Naive thymus-derived CD8-positive, alpha-beta T cell (primary cell): ENCODE measurements around the gene MELK. TPM values are rescaled to one million over a fixed set of nuclear protein-coding genes. Genes with fewer than 3 reads are reported as not detected.
A peak's percentile ranks its signal among the peaks of the same experiment; 100 is the strongest.
"Not testable (repeated sequence)": the region's sequence is repeated elsewhere in the genome, so short reads cannot be mapped to it uniquely, and the experiment has no call there.

Experiments
- ATAC-seq, 2 donors: fragments of 150-1000 bp; cut with Tn5 transposase in 1 of 2; sonication (Bioruptor Pico), chemical (Tn5 transposase) in 1 of 2; 1 replicate in 1 of 2; 2 replicates in 1 of 2; pipeline ENCODE4 v1.10.0; 2021; ENCODE audit warnings: mild to moderate bottlenecking in 2 of 2, moderate library complexity in 2 of 2
- POLR2A ChIA-PET: fragments of 350-600 bp; sonication (Branson Sonifier 250); formaldehyde crosslinking; loops from one replicate; lab custom pipeline; 2021; ENCODE audit warnings: antibody characterized with exemption; lab: Charles Lee
- DNase-seq, 10 donors: peaks; one replicate each; pipeline versions ENCODE4 v3.0.0 to v3.0.0-alpha.2; 2020 to 2022
- H3K27ac Mint-ChIP-seq, 10 donors: one replicate each; pipeline ENCODE4 v1.8.0; 2020 to 2022; ENCODE audit warnings: mild to moderate bottlenecking in 10 of 10, mixed read lengths in 10 of 10, moderate library complexity in 4 of 10, inconsistent platforms in 1 of 10
- H3K27me3 Mint-ChIP-seq, 5 donors: one replicate each; pipeline ENCODE4 v1.8.0; 2021 to 2022; ENCODE audit warnings: mixed read lengths in 5 of 5
- H3K36me3 Mint-ChIP-seq, 3 donors: one replicate each; pipeline ENCODE4 v1.8.0; 2020 to 2022; ENCODE audit warnings: mixed read lengths in 3 of 3, mild to moderate bottlenecking in 2 of 3, inconsistent platforms in 1 of 3
- H3K4me1 Mint-ChIP-seq, 4 donors: one replicate each; pipeline ENCODE4 v1.8.0; 2021 to 2022; ENCODE audit warnings: mixed read lengths in 4 of 4
- H3K4me3 Mint-ChIP-seq, 10 donors: one replicate each; pipeline ENCODE4 v1.8.0; 2020 to 2022; ENCODE audit warnings: mild to moderate bottlenecking in 10 of 10, mixed read lengths in 10 of 10, moderate library complexity in 6 of 10, inconsistent platforms in 1 of 10
- H3K9me3 Mint-ChIP-seq, 9 donors: one replicate each; pipeline ENCODE4 v1.8.0; 2020 to 2022; ENCODE audit warnings: mixed read lengths in 9 of 9, mild to moderate bottlenecking in 3 of 9, inconsistent platforms in 1 of 9, moderate library complexity in 1 of 9
- polyA plus RNA-seq, 3 donors: library from polyadenylated mRNA; unstranded; fragments of 300-500 nt; fragmentation: Illumina TruSeq; gene quantifications; one replicate each; pipeline ENCODE4 v1.2.3, GENCODE V29; 2021
- total RNA-seq, 8 experiments: library from RNA in 2 of 8; stranded (reverse) in 2 of 8; gene quantifications; one replicate each; pipeline ENCODE4 v1.2.3 and lab custom pipeline; 2021 to 2026

Gene MELK
- total RNA-seq (not detected), polyA plus RNA-seq (not detected), total RNA-seq (lab: John Stamatoyannopoulos, UW) (0 to 1.2 (median 0.48) reads per million in 6 experiments)

DNA sequence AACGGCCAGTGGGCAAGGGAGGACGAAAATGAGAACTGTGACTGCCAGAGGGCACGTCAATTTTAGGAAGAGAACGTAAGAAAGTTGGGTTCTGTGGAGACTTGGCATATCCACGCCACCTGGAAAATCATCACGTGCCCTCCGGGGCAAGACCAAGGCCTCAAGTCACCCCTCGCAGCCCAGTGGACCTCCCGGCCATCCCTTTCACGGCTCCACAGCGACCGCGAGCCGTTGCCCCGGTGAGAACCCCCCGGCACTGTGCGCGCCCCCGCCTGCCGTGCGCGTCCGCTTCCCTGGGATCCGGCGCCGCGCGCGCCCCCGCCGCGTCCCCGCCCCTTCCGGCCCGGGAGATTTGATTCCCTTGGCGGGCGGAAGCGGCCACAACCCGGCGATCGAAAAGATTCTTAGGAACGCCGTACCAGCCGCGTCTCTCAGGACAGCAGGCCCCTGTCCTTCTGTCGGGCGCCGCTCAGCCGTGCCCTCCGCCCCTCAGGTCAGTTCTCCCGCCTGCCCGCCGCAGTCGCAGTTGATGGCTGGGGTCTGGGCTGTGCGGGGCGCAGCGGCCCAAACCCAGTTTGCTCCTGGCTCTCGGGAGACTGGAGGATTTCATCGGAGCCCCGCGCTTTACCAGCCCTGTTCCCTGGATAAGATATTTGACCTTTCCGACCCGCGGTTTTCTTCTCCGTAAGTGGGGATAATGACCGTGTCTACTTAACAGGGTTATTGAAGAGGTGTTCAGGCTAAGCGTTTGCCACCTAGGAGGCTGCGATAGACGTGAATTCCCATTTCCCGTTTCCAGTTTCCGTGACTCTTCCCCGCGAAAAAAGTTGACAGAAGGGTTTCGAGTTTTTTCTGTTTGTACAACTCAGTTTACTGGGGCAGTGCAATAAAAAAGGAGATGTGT lies at the start of gene MELK:
Gene MELK (plus strand): TSS at position 381 of the 904 bp plus-strand sequence. CDS start 8,787 bp downstream, outside the sequence.
- H3K4me1 Mint-ChIP-seq = peaks cover 1 to 16% (median 12%) of the 10 kb centered on the region in 4 donors
- H3K36me3 Mint-ChIP-seq = no peaks in the 10 kb centered on the region
- POLR2A ChIA-PET = no interaction called here
- H3K4me3 Mint-ChIP-seq = peak within 1 kb of the TSS; percentile 82 to 92 (median 90)
- H3K9me3 Mint-ChIP-seq = no peaks in the 10 kb centered on the region
- peak; percentile 85 to 88 for ATAC-seq
- peak within 1 kb of the TSS; percentile 53 to 94 (median 84) for H3K27ac Mint-ChIP-seq
- DNase-seq = peak; percentile 68 to 88 (median 83)
- peaks cover 0 to 9% (median 2%) of the 10 kb centered on the region in 5 donors for H3K27me3 Mint-ChIP-seq

DNA sequence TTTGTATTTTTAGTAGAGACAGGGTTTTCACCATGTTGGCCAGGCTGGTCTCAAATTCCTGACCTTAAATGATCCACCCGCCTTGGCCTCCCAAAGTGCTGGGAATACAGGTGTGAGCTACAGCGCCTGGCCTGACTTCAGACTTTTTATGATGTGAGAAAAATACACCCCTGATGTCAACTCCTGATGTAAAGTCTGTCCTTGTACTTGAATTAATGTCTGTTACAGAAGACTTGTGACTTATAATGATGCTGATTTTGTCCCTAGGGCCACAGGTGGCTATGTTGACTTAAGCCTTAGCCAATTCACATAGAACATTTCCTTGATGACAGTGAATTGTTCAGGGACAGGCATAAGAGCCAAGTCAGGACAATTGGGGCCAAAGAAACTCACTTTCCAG lies 42.5 kb upstream of the MELK start:
- POLR2A ChIA-PET = no interaction called here
- ATAC-seq = no peak
- H3K4me3 Mint-ChIP-seq = no peak overlapping the region

DNA sequence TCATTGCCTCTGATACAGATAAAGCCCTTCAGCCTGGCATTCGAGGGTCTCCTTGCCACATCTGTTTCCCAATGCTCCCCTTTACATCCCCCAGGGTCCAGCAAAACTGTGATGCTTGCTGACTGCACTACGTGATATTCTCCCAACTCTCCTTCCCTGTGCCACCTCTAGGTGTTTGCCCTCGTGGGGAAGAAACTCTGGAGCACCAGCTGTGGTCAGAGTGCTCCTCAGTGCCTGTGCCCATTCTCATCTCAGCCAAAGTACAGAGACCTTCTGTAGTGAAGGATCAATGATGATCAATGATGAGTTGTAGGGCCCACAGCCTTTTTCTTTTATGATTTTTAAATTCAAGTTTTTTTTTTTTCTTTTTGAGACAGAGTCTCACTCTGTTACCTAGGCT lies 40.3 kb upstream of the MELK start:
- no peak for ATAC-seq
- POLR2A ChIA-PET = no interaction called here

More for the DNA sequence above, 42.5 kb upstream of the MELK start:
- H3K27ac Mint-ChIP-seq = no peak overlapping the region
- H3K36me3 Mint-ChIP-seq = peaks cover 0 to 3% (median 0%) of the 10 kb centered on the region in 3 donors
- peaks cover 0 to 6% (median 1%) of the 10 kb centered on the region in 4 donors for H3K4me1 Mint-ChIP-seq
- H3K27me3 Mint-ChIP-seq = peaks cover 0 to 1% (median 0%) of the 10 kb centered on the region in 5 donors
- DNase-seq = no peak
- H3K9me3 Mint-ChIP-seq = peaks cover 0 to 3% (median 0%) of the 10 kb centered on the region in 9 donors

DNA sequence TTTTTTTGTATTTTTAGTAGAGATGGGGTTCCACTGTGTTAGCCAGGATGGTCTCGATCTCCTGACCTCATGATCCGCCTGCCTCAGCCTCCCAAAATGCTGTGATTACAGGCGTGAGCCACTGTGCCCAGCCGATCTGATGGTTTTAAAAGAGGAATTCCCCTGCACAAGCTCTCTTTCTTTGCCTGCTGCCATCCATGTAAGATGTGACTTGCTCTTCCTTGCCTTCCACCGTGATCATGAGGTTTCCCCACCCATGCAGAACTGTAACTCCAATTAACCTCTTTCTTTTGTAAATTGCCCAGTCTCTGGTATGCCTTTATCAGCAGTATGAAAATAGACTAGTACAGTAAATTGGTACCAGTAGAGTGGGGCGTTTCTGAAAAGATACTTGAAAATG lies 39.0 kb upstream of the MELK start:
- DNase-seq, H3K4me3 Mint-ChIP-seq, H3K27ac Mint-ChIP-seq, H3K36me3 Mint-ChIP-seq, H3K9me3 Mint-ChIP-seq, H3K27me3 Mint-ChIP-seq, H3K4me1 Mint-ChIP-seq, ATAC-seq, POLR2A ChIA-PET: not testable (repeated sequence)

More for the DNA sequence above, 40.3 kb upstream of the MELK start:
- DNase-seq = no peak
- Mint-ChIP-seq H3K4me3 (no peak overlapping the region), H3K9me3 (peaks cover 0 to 3% (median 0%) of the 10 kb centered on the region in 9 donors), H3K27me3 (peaks cover 0 to 1% (median 0%) of the 10 kb centered on the region in 5 donors), H3K36me3 (peaks cover 0 to 3% (median 0%) of the 10 kb centered on the region in 3 donors), H3K4me1 (peaks cover 0 to 6% (median 1%) of the 10 kb centered on the region in 4 donors), H3K27ac (peak overlapping the region in 1 of 10 donors; percentile 48)

DNA sequence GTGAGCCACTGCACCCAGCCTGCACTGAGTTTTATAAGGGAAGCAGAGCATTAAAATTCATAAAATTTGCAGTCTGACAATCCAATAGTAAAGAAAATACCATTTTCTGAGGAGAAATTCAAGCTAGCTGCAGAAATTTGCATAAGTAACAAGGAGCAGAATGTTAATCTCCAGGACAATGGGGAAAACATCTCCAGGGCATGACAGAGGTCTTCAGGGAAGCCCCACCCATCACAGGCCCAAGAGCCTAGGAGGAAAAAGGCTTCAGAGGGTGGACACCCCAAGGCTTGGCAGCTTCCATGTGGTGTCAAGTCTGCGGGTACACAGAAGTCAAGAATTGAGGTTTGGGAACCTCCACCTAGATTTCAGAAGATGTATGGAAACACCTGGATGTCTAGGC lies 37.6 kb upstream of the MELK start:
- peak overlapping the region in 1 of 10 donors; percentile 65 for H3K27ac Mint-ChIP-seq
- H3K4me1 Mint-ChIP-seq = peaks cover 0 to 6% (median 1%) of the 10 kb centered on the region in 4 donors
- ATAC-seq = no peak

GRCh38 chr9:36537861-36538260 lies 34.8 kb upstream of the MELK start:
- ATAC-seq = no peak
- POLR2A ChIA-PET = no interaction called here

More for the DNA sequence above, 37.6 kb upstream of the MELK start:
- DNase-seq = no peak
- H3K27me3 Mint-ChIP-seq = no peaks in the 10 kb centered on the region
- POLR2A ChIA-PET = no interaction called here
- H3K9me3 Mint-ChIP-seq = peaks cover 0 to 3% (median 0%) of the 10 kb centered on the region in 9 donors
- peaks cover 0 to 3% (median 0%) of the 10 kb centered on the region in 3 donors for H3K36me3 Mint-ChIP-seq
- no peak overlapping the region for H3K4me3 Mint-ChIP-seq

DNA sequence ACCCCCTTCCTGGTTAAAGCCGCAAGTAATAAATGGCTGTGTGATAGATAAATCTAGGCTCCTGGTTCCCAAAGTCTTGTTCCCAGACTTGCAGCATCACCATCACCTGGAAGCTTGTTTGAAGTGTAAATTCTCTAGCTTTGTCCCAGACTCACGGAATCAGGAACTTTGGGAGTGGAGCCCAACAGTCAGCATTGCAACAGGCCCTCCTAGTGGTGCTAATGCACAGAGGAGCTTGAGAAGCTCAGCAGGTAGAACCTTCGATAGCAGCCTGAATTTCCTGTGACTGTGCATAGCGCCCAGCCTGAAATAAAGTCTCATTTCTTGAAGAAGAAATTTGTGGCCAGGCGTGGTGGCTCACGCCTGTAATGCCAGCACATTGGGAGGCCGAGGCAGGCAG lies 30.3 kb upstream of the MELK start:
- H3K4me3 Mint-ChIP-seq = no peak overlapping the region
- DNase-seq = no peak
- no peaks in the 10 kb centered on the region for H3K36me3 Mint-ChIP-seq
- no peaks in the 10 kb centered on the region for H3K4me1 Mint-ChIP-seq
- H3K9me3 Mint-ChIP-seq = no peaks in the 10 kb centered on the region
- POLR2A ChIA-PET = no interaction called here
- ATAC-seq = no peak
- no peaks in the 10 kb centered on the region for H3K27me3 Mint-ChIP-seq
- no peak overlapping the region for H3K27ac Mint-ChIP-seq

More at GRCh38 chr9:36537861-36538260, 34.8 kb upstream of the MELK start:
- no peaks in the 10 kb centered on the region for H3K27me3 Mint-ChIP-seq
- peaks cover 0 to 3% (median 0%) of the 10 kb centered on the region in 9 donors for H3K9me3 Mint-ChIP-seq
- peak overlapping the region in 1 of 10 donors; percentile 2 for H3K27ac Mint-ChIP-seq
- H3K36me3 Mint-ChIP-seq = peaks cover 0 to 3% (median 0%) of the 10 kb centered on the region in 3 donors
- no peak overlapping the region for H3K4me3 Mint-ChIP-seq
- H3K4me1 Mint-ChIP-seq = no peaks in the 10 kb centered on the region
- DNase-seq = no peak

- Mint-ChIP-seq H3K27me3 (no peaks in the 10 kb centered on the region), H3K4me3 (no peak overlapping the region), H3K9me3 (no peaks in the 10 kb centered on the region), H3K27ac (no peak overlapping the region), H3K36me3 (no peaks in the 10 kb centered on the region), H3K4me1 (no peaks in the 10 kb centered on the region)
- DNase-seq (no peak), ATAC-seq (no peak)
- POLR2A ChIA-PET = no interaction called here
Measured at GRCh38 chr9:36543916-36544315, 28.8 kb upstream of the MELK start.

DNA sequence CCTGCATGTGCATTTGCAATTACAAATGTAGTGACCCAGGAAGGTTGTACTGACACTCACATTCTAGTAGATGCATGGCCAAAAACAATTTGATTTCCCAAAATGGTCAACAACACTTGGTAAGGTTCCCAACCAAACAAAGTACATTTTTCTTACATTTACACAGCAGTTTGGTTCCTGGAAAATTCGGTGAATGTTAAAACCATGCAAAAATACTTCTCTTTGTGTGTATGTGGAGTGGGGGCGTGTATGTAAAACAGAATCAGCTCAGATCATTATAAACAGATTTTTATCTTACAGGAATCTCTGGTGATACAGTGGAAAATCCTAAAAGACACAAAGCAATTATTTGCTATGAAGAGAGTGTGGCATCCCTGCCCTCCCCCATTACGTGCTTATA lies 25.1 kb upstream of the MELK start:
- ATAC-seq = no peak
- Mint-ChIP-seq H3K4me3 (no peak overlapping the region), H3K27ac (no peak overlapping the region), H3K4me1 (no peaks in the 10 kb centered on the region), H3K36me3 (no peaks in the 10 kb centered on the region), H3K9me3 (no peaks in the 10 kb centered on the region), H3K27me3 (no peaks in the 10 kb centered on the region)
- DNase-seq = no peak
- POLR2A ChIA-PET = no interaction called here

DNA sequence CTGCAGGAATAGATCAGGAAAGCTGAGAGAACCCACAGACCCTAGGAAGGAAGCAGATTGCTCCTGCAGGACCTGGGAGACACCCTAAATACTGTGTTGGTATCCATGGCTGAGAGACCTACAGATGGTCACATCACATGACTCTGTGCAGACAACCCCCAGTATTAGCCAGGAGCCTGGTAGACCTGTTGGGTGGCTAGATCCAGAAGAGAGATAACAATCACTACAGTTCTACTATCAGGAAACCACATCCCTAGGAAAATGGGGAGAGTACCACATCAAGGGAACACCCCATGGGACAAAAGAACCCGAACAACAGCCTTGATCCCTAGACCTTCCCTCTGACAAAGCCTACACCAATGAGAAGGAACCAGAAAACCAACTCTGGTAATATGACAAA lies 24.2 kb upstream of the MELK start:
- Mint-ChIP-seq H3K9me3 (no peaks in the 10 kb centered on the region), H3K36me3 (no peaks in the 10 kb centered on the region), H3K27me3 (no peaks in the 10 kb centered on the region), H3K27ac (no peak overlapping the region), H3K4me1 (no peaks in the 10 kb centered on the region), H3K4me3 (no peak overlapping the region)
- ATAC-seq = no peak
- POLR2A ChIA-PET = interaction anchor here (0.5 to 0.6 kb wide), 2 partner anchors 10 to 26 kb away, joined by 3 read pairs; no protein-coding TSS in a partner anchor
- DNase-seq = no peak

- DNase-seq (no peak), ATAC-seq (no peak)
- POLR2A ChIA-PET = interaction anchor here (1.0 to 1.1 kb wide), 2 partner anchors 62 to 121 kb away, joined by 3 to 6 read pairs; no protein-coding TSS in a partner anchor
- Mint-ChIP-seq H3K4me3 (no peak overlapping the region), H3K4me1 (no peaks in the 10 kb centered on the region), H3K36me3 (no peaks in the 10 kb centered on the region), H3K9me3 (no peaks in the 10 kb centered on the region), H3K27me3 (no peaks in the 10 kb centered on the region), H3K27ac (no peak overlapping the region)
Measured at GRCh38 chr9:36550135-36550534, 22.6 kb upstream of the MELK start.

DNA sequence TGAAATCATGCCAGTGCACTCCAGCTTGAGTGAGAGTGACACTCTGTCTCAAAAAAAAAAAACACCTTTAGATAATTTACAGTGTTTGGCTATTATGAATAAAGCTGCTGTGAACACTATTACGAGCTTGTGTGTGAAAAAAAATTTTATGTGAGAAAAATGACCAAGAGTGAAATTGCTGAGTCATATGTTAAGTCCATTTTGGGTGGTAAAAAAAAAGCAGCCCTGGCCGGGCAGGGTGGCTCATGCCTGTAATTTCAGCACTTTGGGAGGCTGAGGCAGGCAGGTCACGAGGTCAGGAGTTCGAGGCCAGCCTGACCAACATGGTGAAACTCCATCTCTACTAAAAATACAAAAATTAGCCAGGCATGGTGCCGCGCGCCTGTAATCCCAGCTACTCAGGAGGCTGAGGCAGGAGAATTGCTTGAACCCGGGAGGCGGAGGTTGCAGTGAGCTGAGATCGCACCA lies 22.0 kb upstream of the MELK start:
- ATAC-seq = not testable (repeated sequence)
- POLR2A ChIA-PET = interaction anchor here (1.0 kb wide), 1 partner anchor 63 kb away, joined by 3 read pairs; no protein-coding TSS in a partner anchor

DNA sequence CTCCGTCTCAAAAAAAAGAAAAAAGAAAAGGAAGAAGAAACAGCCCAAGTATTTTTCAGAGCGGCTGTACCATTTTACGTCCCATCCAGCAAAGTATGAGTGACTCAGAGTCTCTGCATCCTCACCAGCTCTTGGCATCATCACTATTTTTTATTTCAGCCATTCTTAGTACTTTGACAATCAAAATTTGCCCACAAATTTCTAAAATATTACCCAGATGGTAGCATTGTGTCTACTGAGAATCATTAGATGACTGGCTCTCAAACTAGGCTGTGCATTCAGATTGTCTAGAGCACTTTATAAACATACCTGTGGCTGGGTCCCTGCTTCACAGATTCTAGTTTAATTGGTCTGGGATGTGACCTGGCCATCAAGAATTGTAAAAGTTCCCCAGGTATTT lies 21.6 kb upstream of the MELK start:
- peaks cover 1 to 7% (median 3%) of the 10 kb centered on the region in 4 donors for H3K4me1 Mint-ChIP-seq
- H3K9me3 Mint-ChIP-seq = no peaks in the 10 kb centered on the region
- H3K27ac Mint-ChIP-seq = no peak overlapping the region
- H3K36me3 Mint-ChIP-seq = no peaks in the 10 kb centered on the region
- DNase-seq (no peak), ATAC-seq (no peak)
- H3K27me3 Mint-ChIP-seq = no peaks in the 10 kb centered on the region
- no peak overlapping the region for H3K4me3 Mint-ChIP-seq
- POLR2A ChIA-PET = no interaction called here

More for the DNA sequence above, 22.0 kb upstream of the MELK start:
- not testable (repeated sequence) for H3K27me3 Mint-ChIP-seq, H3K4me3 Mint-ChIP-seq, DNase-seq, H3K4me1 Mint-ChIP-seq, H3K9me3 Mint-ChIP-seq, H3K27ac Mint-ChIP-seq, H3K36me3 Mint-ChIP-seq
